Activated CD4-positive, alpha-beta T cell treated with anti-CD3 and anti-CD28 coated beads, Interleukin-2, amount 50 U/mL, for 1 hour (primary cell): ENCODE measurements around the gene MUSK.
"Not testable (repeated sequence)": the region's sequence is repeated elsewhere in the genome, so short reads cannot be mapped to it uniquely, and the experiment has no call there.

ENCODE experiments used
- DNase-seq: peaks from one replicate; pipeline ENCODE4 v3.0.0-alpha.2; 2020

MUSK gene

DNA sequence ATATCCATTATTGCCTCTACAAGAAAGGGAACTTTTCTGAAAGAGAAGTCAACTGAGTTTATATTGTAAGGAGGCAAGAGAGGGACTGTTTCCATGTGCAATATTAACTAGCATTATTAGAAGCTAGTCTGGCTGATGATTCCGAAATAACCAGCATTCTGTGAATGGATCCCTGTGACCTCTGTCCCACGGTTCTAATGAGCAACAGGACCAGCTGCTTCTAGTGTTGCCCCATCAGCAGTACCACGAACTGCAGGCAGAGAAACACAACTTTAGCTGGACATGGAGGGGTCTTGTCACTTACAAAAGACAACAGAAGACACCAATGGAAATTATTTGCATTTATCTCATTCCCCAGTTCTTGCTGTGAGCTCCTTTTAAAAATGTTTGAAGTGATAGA is 95.4 kb downstream of the MUSK start:
- no peak for DNase-seq

DNA sequence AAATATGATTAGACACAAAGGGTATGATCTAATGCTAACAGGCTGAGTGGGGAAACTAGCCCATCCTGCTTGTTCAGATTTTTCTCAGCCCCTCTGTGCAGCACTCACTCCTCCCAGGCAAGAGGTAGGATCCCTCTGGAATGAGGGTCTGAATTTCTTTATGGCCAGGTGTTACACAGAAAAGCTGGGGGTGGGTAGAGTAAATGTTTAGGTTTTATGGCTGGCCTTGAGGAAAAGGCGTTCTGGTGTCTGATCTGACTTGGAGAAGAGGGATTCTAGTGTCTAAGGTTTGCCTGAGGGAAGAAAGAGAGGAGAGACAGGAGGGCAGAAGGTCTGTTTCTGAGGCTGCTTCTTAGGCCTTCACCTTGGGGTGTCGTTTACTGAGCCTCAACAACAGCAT is 97.3 kb downstream of the MUSK start:
- DNase-seq = no peak

DNA sequence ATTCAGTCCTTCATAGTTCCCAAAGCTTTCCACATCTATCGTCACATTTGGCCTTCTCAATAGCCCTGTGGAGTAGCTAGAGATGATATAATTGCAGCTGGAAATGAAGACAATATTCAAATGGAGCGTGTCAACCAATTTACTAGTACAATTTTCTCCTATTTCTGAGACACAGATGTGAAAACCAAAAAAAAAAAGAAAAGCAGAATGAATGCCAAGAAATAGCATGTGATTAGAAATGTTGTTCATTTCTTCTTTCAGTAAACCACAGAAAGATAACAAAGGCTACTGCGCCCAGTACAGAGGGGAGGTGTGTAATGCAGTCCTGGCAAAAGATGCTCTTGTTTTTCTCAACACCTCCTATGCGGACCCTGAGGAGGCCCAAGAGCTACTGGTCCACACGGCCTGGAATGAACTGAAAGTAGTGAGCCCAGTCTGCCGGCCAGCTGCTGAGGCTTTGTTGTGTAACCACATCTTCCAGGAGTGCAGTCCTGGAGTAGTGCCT is 99.0 kb downstream of the MUSK start:
- no peak for DNase-seq

DNA sequence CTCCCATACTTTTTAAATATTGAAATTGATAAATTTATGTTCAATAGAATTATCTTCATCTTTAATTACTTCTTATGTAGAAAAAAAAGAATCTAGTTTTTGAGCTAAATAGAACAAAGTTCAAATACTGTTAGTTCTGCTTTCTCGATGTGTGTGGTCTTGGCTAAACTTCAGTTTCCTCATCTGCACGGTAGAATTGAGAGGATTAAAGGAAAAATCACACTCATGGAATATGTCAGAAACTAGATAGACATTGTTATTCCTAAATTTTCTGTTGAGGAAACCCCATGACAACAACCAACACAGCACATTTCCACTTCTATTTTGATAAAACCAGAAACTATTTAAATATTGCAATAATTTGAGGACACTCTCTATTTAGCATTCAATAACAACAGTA is 100.3 kb downstream of the MUSK start:
- DNase-seq = no peak

DNA sequence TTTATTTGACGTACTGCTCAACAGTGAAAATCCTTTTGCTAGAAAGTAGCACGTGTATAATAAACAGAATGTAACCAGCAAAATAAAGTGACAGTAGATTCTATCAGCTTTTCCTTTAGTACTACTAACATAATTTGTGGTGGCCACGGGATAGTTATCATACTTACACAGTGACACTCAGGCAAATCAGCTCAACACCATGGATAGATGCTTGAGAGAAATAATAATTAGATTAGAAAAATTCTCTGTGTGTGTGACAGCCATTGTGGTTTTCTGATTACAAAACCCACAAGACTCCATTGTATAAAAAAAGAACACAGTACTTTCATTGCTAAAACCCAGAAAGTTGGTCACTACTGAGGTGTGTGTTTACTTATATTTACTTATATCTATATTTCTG is 101.1 kb downstream of the MUSK start:
- no peak for DNase-seq

DNA sequence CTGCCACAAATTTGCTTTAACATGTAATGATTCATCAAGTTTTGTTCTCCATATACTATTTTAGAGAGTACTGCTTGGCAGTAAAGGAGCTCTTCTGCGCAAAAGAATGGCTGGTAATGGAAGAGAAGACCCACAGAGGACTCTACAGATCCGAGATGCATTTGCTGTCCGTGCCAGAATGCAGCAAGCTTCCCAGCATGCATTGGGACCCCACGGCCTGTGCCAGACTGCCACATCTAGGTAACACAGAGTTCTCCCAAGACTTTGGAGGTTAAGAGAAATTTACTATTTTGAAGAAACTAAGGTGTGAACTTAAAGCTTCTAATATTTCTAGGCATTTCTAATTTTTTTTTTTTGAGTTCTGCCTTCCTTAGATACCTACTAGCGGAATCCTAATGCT is 107.1 kb downstream of the MUSK start:
- no peak for DNase-seq

DNA sequence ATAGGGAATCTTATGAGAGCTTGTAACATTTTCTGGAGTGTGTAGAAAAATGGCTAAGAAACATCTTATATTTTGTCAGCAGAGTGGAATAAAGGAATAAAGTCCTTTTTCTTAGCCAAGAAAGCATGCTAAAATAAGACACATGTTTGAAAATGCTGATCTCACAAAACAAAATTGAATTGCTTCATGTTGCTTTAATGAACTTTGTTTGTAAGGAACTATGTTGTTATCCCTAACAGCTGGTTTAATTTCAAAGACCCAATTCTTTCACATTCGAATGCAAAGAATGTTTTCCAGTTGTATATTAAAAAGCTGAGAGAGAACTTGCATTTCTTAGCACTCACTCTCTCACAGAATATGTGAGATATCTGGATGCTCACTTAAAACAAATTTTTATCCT is 107.6 kb downstream of the MUSK start:
- DNase-seq = no peak

DNA sequence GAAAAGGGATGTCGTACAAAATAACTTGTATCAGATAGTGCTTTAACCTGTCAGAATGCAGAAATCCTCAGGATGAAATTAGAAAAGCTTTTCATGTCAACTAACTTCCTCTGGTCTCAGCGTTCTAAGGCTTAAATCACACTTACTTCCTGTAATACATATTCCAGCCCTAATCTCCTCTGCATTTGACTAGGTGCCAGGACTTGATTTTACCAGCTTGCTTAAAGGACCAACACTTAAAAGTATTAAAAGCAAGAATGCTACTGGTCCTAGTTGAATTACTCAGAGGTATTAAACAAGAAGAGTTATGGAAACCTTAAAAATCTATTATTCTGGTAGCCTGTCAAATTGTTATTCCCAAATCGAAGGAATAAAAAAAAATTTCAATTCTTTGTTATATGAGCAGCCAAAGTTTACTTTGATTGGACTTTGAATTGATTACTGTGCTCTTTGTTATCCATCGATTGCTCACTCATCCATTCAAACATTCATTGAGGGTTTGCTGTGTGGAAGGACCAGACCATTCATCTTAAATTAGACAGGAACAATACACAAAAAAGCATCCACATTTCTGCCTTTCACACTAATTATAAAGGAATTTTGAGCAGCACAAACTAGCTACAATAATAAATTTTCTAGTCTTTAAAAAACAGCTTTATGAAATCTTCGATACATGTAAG is 108.7 kb downstream of the MUSK start:
- DNase-seq = no peak

DNA sequence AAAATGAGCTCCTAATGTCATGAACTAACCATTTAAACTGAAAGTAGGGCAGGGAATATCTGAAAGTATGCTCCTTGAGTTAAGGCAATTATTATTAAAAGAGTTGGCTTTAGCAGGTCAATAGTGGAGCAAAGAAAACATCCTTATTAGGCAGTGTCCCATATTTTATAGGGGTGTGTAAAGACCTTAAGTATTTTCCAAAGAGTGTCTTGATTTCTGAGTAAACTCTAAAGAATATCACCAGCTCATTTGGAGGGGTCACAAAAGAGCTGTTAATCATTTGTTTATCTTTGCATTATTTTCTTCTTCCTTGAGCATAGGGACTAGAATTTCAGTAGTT is 109.3 kb downstream of the MUSK start:
- no peak for DNase-seq

DNA sequence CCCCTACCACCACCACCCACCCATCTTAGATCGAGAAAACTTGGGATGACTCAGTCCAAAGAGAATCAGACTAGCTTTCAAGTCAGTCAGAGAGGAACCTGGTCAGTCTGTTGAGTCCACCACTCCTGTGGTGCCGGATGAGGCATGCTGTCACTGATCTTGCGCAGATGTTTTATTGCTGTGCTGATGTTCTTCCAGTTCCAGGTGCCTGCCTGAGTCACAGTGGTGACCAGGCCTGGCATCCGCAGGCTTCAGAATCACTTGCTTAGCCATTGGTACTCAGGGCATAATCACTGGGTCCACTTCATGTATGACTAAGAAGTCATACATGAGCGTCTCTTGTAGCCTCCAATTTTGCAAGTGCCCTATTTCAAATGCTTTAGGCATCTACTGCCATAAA is 114.1 kb downstream of the MUSK start:
- DNase-seq = no peak

DNA sequence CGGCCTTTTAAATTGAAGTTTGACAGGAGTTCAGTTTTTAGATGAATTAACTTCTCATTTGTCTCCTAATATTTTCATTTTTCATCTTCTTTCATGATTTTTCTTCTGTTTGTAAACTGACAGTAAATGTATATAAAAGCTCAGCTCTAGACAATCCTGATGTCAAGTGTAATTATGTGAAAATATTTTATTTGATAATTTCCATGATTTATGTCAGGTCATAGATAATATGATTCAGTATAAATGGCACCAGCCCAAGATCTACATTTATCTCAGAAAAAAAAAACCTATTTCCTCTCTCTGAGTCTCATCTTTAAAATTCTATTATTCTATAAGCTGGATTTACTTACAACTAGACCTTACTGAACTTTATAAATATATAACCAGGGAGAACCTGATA is 115.7 kb downstream of the MUSK start:
- no peak for DNase-seq

DNA sequence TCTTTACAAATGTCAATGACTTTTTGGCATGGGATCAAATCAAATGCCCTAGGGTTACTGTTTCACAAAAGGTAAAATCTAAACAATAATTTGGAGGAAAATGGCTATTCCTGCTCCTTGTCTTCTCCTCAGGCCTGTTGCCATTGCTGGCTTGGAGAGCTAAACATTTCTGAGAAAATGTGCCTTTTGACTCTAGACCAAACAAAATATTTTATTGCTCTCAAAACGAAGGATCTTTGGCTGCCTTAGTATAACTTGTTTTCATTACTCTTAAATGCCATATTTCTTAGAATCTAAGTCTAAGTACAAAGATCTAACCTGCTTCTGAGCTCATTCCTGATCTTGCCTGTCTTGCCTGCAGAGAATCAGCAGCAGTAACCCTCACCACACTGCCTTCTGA is 116.6 kb downstream of the MUSK start:
- no peak for DNase-seq

DNA sequence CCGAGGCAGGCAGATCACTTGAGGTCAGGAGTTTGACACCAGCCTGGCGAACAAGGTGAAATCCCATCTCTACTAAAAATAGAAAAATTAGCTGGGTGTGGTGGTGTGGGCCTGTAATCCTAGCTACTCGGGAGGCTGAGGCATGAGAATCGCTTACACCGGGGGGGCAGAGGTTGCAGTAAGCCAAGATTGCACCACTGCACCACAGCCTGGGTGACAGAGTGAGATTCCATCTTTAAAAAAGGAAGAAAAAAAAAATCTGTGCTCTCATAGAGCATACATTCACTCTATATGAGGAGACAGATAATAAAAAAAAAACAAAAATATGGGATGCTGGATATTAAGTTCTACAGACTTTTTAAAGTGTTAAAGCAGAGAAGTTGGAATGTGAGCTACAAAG is 119.8 kb downstream of the MUSK start:
- DNase-seq = not testable (repeated sequence)

DNA sequence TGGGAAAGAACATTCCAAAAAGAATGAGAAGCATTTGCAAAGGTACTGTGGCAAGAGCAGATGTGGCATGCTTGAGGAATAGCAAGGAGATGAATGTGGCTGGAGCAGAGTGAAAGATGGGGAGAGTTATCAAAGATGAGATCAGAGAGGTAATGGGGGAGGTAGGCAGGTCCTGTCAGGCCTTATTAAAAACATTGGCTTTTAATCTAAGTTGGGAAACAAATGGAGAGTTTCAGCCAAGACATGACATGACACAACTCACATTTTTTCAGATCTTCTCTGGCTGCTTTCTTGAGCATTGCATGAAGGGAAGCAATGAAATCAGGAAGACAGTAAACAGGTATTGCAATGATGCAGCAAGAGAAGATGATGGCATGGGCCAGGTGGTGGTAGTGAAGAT is 120.3 kb downstream of the MUSK start:
- no peak for DNase-seq

DNA sequence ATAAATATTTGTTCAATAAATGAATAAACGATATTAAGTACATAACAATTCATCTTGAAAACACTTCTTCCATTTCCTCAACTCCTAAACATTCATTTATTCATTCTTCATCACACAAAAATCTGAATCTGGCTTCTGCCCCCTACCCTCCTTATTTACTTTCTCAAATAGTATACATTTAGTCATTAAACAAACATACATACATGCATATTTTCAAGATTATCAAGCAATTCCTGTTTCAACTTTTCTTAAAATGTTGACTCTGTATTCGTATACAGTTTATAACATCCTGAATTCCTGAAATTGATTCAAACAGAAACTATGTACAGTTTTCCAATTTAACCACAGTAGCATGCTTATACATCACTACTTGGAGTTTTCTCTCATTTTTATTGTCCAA is 129.0 kb downstream of the MUSK start:
- DNase-seq = no peak

DNA sequence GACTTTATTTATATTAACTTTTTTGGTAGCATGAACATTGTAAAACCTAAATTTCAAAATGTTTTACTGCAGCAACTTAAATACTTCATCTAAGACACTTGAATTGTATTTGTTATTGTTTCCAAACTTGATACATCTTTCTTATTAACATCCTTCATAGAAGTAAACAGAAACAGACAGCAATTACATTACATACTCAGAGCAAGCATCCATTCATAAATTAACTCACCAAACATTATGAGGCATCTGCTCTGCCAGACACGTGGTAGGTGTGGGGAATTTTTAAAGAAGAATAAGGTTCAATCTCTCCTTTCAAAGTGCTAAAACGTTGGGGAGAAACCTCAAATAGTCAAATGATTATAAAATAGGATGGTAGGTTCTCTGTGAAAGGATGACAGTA is 130.8 kb downstream of the MUSK start:
- no peak for DNase-seq

DNA sequence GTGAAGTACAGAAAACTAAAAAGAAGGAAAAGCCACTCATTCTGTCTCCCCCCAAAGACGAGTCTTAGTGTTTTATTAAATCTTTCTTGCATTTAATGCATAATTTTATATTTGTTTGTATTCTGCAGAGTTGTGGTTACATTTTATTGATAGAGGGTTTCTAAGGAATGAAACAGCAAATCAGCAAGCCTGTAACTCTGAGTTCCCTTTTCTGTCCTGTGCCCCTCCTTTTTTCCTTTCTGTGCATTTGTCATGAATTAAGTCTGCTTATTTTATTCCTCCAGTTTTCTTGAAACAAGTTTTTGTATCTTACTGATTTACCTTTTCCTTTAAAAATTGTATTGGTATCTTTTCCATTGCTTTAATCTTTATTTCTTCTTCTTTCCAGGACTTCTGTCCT is 132.8 kb downstream of the MUSK start:
- DNase-seq = no peak

DNA sequence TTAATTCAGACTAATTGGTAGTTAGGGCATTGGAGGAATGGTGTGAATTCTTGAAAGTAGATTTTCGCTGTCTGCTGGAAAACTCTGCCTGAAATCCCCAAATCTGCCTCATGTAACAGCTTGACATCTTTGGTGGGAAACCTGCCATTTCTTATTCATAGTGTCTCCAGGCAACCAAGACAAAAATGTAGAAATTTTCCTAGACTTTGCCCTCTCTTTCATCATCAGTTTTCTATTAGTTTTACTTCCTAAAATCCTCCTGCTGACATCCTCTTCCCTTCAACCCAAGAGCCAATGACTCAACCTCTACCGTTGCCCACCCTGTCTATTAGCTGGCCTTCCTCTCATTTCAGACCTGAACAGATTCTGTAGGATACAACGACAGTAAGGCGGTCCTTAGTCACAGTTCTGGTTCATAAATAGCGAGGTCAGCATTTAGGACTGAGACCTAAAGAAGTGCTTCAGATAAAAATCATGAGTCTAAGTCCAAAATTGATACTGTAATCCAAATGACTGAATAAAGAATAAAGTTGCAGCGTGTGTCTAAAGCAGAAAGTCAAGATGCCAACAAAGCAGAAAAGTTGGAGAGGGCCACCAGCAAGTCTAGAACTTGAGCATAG is 133.9 kb downstream of the MUSK start:
- DNase-seq = no peak

DNA sequence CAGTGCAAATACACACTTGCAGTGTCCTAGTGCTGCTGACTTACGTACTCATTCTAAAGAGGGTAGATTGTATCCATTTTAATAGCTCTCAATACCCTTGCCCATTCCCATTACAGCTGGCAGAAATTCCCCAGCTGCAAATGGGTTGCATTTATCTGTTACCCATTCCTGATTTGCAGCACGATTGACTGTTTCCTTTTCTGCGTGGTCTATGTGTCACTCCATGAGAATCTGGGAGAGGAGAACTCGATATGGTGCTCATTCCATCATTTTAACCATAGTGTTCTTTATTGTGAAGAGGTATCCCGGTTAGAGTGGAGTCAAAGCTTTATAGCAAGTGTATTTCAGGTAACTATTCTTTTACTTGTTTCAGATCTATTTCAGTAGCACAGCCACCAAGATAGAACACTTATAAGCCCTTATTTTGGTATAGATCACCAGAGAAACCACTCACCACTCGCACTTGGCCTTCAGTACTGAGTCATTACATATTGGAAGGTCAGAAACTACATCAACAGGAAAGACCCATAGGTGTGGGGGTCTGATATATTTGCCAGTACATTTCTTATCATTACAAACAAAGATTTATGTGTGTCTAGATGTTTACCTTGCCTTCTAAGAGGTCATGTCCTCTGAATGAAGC is 139.5 kb downstream of the MUSK start:
- DNase-seq = no peak

DNA sequence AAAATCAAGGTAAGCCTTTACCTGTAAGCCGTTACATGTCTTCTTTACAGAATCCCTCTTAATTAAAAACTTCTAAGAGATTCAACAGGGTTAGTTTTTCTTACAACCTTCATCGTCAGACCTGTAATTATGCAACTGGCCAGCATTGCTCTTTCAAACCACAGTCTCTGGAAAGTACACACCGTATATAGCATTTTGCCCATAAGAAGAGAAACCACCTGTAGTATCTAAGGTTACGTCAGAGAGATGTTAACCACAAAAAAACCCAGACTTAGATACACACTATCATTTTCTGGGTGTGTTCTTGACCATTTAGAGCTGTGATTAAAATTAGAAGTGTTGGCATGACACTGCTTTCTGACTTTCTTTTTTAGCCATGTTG is 140.0 kb downstream of the MUSK start:
- DNase-seq = no peak

DNA sequence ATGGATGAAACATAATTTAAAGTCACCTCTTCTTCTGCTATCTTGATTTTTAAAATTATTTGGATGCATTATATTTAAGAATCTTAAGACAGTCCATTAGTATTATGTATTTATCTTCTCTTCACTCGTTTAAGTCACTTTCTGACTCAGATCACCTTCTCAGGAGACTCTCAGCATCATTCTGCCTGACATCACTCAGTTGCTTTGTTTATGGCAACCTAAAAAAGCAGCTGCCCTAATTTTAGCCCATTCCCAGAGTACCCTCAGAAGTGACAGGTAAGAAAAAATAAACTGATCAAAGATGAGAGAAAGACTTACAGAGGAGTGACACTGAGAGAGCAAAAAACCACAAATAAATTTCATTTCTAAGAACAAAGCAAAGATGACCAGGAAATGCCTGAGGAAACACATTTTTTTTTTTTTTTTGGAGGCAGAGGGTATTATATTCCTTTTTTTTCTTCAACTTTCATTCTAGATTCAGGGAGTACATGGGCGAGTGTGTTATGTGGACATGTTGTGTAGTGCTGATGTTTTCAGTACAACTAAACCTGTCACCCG is 140.5 kb downstream of the MUSK start:
- no peak for DNase-seq

DNA sequence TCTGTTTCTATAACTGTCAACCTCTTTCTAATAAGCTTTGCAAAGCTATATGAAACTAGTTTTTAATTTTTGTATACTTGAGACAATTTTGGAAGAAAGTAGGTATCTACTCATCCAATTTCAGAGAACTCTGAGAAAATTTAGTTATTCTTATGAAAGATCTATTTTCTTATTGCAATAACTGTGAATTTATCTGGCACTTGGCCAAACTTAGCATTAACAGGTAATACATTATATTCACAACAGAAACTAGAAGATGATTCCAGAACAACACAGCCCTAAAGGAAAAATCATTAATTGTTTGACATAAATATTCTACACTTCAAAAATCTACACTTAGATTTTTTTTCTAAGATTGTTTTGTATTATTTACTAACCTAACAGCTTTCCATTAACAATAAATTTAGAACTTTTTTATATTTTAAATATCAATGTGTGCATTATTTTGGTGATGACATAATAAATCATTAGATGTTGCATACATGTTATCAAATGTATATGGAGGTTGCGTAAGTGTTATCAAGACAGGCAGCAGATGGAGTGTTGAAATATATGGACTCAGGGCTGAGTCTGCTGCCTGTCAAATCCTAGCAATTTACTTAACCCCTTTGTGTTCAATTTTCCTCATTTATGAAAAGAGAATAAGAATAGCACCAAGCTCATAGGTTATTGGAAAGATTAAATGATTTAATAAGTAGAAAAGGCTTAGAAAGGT is 141.8 kb downstream of the MUSK start:
- DNase-seq = no peak

DNA sequence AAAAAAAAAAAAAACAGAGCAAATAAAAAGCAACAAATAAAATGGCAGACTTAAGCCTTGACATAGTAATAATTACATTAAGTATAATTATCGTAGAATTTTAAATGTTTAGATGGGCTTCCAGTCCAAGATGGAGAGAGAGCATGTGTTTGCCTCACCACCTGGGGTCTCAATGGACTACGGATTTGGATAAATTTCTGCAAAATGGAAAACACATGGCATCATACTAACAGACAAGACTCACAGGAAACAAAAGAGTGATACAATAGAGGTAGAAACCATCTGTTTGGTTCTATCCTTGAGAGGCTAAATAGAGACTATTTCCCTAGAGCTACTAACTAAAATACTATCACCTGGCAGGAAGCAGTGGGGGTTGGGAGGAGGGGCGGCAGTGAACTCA is 144.3 kb downstream of the MUSK start:
- no peak for DNase-seq

DNA sequence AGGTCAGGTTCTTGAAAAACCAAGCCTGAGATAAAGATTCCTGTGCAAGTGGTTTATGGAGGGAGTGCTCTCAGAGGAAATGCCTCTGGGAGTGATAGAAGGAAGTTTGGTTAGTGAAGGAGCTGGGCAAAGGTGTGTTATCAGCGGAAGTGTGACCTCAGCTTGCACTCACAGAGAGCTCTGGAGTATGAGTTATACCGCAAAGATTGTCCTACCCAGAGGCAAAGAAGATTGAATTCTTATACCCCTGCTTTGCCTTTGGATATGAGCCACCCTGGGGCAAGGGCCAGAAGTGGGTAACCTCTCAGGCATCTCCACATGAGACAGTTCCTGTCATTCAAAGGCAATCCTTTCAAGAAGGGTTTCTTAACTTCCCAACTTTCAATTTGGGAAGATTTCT is 145.6 kb downstream of the MUSK start:
- no peak for DNase-seq
